ENCODE data around the gene FLNC.

GRCh38 chr7:128827971-128828711, 2.1 kb upstream of the FLNC start:
- no peak for TF ChIP-seq CTCF (IDR thresholded peaks at IDR 0.05 in 8 of 11, conservative IDR thresholded peaks at IDR 0.05 in 3 of 11)
- TF ChIP-seq POLR2A (IDR thresholded peaks at IDR 0.05) = no peak
- TF ChIP-seq POLR2AphosphoS5 (IDR thresholded peaks at IDR 0.05) = no peak
